ENCODE measurements around the gene PTPRE.

DNA sequence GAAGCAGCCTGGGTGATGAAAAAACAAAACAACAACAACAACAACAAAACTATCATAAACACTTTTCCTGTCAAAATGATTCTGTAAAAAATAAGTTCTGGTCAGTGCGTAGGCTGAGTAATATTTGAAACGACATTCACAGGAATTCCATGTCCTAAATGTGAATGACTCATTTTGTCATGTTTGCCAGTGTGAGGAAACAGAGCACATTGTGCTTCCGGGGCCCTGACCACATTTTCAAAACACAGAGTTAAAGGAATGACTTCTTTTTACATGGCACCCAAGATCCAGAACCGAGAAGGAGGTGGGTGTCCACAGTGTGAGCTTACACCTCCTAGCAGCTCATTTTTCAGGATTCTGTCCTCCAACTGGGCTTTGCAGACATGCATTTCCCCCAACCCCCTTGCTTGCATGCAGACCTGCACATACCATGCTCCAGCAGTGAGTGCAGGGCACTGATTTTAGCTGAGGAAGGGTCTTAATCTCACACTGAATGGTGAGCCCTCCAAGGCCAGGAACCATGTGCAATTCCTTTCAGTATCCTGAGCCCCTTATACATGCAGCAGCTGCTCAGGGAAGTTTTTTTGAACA lies 17.2 kb upstream of the PTPRE start:
- TF ChIP-seq, protein P1, sequence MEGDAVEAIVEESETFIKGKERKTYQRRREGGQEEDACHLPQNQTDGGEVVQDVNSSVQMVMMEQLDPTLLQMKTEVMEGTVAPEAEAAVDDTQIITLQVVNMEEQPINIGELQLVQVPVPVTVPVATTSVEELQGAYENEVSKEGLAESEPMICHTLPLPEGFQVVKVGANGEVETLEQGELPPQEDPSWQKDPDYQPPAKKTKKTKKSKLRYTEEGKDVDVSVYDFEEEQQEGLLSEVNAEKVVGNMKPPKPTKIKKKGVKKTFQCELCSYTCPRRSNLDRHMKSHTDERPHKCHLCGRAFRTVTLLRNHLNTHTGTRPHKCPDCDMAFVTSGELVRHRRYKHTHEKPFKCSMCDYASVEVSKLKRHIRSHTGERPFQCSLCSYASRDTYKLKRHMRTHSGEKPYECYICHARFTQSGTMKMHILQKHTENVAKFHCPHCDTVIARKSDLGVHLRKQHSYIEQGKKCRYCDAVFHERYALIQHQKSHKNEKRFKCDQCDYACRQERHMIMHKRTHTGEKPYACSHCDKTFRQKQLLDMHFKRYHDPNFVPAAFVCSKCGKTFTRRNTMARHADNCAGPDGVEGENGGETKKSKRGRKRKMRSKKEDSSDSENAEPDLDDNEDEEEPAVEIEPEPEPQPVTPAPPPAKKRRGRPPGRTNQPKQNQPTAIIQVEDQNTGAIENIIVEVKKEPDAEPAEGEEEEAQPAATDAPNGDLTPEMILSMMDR (IDR thresholded peaks at IDR 0.05; ENCODE audit: insufficient read depth, low read length) = no peak
- TF ChIP-seq POLR2AphosphoS5 (IDR thresholded peaks at IDR 0.05; ENCODE audit: low read depth) (no peak), GABPA (IDR thresholded peaks at IDR 0.05; ENCODE audit: low read depth) (no peak)
- TF ChIP-seq, protein P2, sequence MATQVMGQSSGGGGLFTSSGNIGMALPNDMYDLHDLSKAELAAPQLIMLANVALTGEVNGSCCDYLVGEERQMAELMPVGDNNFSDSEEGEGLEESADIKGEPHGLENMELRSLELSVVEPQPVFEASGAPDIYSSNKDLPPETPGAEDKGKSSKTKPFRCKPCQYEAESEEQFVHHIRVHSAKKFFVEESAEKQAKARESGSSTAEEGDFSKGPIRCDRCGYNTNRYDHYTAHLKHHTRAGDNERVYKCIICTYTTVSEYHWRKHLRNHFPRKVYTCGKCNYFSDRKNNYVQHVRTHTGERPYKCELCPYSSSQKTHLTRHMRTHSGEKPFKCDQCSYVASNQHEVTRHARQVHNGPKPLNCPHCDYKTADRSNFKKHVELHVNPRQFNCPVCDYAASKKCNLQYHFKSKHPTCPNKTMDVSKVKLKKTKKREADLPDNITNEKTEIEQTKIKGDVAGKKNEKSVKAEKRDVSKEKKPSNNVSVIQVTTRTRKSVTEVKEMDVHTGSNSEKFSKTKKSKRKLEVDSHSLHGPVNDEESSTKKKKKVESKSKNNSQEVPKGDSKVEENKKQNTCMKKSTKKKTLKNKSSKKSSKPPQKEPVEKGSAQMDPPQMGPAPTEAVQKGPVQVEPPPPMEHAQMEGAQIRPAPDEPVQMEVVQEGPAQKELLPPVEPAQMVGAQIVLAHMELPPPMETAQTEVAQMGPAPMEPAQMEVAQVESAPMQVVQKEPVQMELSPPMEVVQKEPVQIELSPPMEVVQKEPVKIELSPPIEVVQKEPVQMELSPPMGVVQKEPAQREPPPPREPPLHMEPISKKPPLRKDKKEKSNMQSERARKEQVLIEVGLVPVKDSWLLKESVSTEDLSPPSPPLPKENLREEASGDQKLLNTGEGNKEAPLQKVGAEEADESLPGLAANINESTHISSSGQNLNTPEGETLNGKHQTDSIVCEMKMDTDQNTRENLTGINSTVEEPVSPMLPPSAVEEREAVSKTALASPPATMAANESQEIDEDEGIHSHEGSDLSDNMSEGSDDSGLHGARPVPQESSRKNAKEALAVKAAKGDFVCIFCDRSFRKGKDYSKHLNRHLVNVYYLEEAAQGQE (IDR thresholded peaks at IDR 0.05; ENCODE audit: insufficient replicate concordance, low read depth) = no peak

All from HL-60 (cell line).